Gastrocnemius medialis (tissue), 4 donors: ENCODE measurements around the gene GULP1. TPM values are rescaled to one million over a fixed set of nuclear protein-coding genes. Genes with fewer than 3 reads are reported as not detected.

Source experiments
- ATAC-seq, 2 donors: fragments of 150-250 bp; one replicate each; pipeline ENCODE4 v1.9.1; 2016
- DNase-seq, 2 donors: peaks; one replicate each; pipeline ENCODE4 v3.0.0-alpha.2; 2019
- H3K27ac ChIP-seq, 4 donors: fragments of 200-600 bp; sonication (generic); 1 replicate in 1 of 4; 2 replicates in 3 of 4; pipeline ENCODE4 v1.5.1; 2016 to 2018; ENCODE audit warnings: mild to moderate bottlenecking in 2 of 4, moderate library complexity in 1 of 4
- H3K27me3 ChIP-seq, 3 donors: fragments of 200-600 bp; sonication (generic) in 2 of 3; 1 replicate in 1 of 3; 2 replicates in 2 of 3; pipeline versions ENCODE4 v1.5.1 to v1.6.0; 2016 to 2019; ENCODE audit warnings: mild to moderate bottlenecking in 1 of 3, moderate library complexity in 1 of 3
- H3K36me3 ChIP-seq, 2 donors: fragments of 200-600 bp; sonication (generic) in 1 of 2; one replicate each; pipeline ENCODE4 v1.5.1; 2017 to 2018
- H3K4me1 ChIP-seq, 2 donors: fragments of 200-600 bp; sonication (generic) in 1 of 2; one replicate each; pipeline ENCODE4 v1.5.1; 2016 to 2017; ENCODE audit warnings: mild to moderate bottlenecking in 2 of 2
- H3K4me3 ChIP-seq, 4 donors: fragments of 200-600 bp; sonication (generic) in 3 of 4; 1 replicate in 1 of 4; 2 replicates in 3 of 4; pipeline ENCODE4 v1.5.1; 2016 to 2019; ENCODE audit warnings: mild to moderate bottlenecking in 2 of 4
- H3K9me3 ChIP-seq, 3 donors: fragments of 200-600 bp; sonication (generic) in 2 of 3; 1 replicate in 1 of 3; 2 replicates in 2 of 3; pipeline ENCODE4 v1.5.1; 2016 to 2019
- POLR2A ChIP-seq, 2 donors: fragments of 450-650 bp; IDR thresholded peaks; one replicate each; pipeline ENCODE4 v1.6.1; 2017; ENCODE audit warnings: antibody characterized with exemption in 2 of 2, mild to moderate bottlenecking in 2 of 2, moderate library complexity in 2 of 2
- in situ Hi-C, 4 donors: fragments of 200-750 bp; cut with MboI; loops; one replicate each; pipeline versions ENCODE4 v1.15.0 to v1.8.0; 2017; ENCODE audit warnings: low sequenced_read_pairs in 4 of 4
- intact Hi-C: fragments of 100-400 bp; cut with DNase I; formaldehyde crosslinking; loops from one replicate; pipeline ENCODE4 v1.15.1; 2023; ENCODE audit warnings: low total_unique reads
- total RNA-seq, 4 donors: library from RNA; depleted of rRNA; stranded (reverse); fragments of >200 nt; gene quantifications; one replicate each; pipeline versions ENCODE4 v1.1.0 to v1.2.3, GENCODE V29; 2016
- TF ChIP-seq, protein P1 (sequence below), 5 experiments: fragments of 450-650 bp in 3 of 5; fragments of 200-600 bp in 2 of 5; sonication (generic) in 2 of 5; IDR thresholded peaks in 4 of 5; conservative IDR thresholded peaks in 1 of 5; 1 replicate in 4 of 5; 2 replicates in 1 of 5; pipeline ENCODE4 v1.5.1; 2016 to 2019; ENCODE audit warnings: antibody characterized with exemption in 5 of 5, mild to moderate bottlenecking in 3 of 5, moderate library complexity in 3 of 5

GULP1 gene
- total RNA-seq, 4 donors from 2014 or later: 7.3 to 16.4 (median 12.1) TPM

DNA sequence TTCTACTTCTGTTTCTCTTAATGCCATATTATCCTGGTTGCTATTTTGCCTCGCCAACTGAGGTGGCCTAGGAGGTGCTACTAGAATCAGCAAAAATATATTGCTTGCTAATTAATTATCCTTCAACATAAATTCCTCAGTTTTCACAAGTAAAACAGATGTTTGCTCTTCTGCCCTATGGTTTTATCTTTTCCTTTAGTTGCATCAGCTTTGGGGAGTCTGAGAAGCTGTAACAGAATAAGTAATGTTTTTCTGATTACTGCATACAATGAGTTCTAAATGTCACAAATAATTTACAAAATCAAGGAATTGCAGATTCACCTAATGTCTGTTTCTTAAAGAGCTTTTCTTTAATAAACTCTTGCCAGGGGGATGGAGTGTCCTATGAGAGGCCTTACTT is 36.7 kb downstream of the GULP1 start:
- TF ChIP-seq, protein P1, sequence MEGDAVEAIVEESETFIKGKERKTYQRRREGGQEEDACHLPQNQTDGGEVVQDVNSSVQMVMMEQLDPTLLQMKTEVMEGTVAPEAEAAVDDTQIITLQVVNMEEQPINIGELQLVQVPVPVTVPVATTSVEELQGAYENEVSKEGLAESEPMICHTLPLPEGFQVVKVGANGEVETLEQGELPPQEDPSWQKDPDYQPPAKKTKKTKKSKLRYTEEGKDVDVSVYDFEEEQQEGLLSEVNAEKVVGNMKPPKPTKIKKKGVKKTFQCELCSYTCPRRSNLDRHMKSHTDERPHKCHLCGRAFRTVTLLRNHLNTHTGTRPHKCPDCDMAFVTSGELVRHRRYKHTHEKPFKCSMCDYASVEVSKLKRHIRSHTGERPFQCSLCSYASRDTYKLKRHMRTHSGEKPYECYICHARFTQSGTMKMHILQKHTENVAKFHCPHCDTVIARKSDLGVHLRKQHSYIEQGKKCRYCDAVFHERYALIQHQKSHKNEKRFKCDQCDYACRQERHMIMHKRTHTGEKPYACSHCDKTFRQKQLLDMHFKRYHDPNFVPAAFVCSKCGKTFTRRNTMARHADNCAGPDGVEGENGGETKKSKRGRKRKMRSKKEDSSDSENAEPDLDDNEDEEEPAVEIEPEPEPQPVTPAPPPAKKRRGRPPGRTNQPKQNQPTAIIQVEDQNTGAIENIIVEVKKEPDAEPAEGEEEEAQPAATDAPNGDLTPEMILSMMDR (IDR thresholded peaks at IDR 0.05 in 4 of 5, conservative IDR thresholded peaks at IDR 0.05 in 1 of 5): no peak
- no peak for TF ChIP-seq POLR2A (IDR thresholded peaks at IDR 0.05)
- DNase-seq: no peak
- intact Hi-C loops (loop anchor here (5.0 kb wide), 1 partner anchor 36 kb away; the partner anchor contains the start of gene GULP1), in situ Hi-C loops (no loop called here)
- no peaks in the 10 kb centered on the region for H3K27me3 ChIP-seq
- ATAC-seq: no peak
- no peak overlapping the region for H3K27ac ChIP-seq
- no peaks in the 10 kb centered on the region for H3K36me3 ChIP-seq
- no peak overlapping the region for H3K4me3 ChIP-seq
- H3K4me1 ChIP-seq: peaks cover 20 to 21% of the 10 kb centered on the region in 2 donors
- H3K9me3 ChIP-seq: no peaks in the 10 kb centered on the region

DNA sequence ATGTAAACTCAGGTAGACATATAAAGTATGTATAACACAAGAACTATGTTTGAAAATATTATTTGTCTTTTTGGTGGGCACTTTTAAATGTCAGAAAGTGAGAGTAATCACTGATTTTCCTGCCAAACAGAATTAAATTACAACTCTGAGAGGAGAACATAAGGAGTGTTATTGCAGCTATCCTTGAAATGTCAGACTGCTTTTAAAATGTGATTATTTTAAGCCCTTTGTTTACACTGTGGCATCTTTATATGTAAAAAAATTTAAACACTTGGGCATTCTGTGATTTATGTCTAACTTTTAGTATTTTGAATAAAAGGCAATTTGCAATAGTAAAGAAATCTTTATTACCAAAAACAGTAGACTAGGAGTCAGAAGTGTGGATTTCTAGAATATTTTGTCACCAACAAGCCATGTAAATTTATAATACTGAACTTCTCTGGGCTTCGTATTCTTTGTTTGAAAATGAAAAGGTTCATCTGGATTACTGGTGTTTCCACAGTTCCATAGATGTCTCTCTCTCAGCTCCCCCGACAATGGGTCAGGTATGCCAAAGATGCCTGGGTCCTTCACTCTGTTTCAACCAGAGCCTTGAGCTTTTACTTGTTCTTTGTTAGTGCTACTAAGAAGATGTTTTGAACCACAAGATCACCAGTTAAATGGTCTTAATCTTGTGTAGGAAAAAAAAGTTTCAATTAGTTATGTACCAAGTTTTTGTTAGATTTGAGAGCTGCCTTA is 38.8 kb downstream of the GULP1 start:
- Histone ChIP-seq H3K27me3 (no peaks in the 10 kb centered on the region), H3K4me1 (peaks cover 34% of the 10 kb centered on the region in 2 donors), H3K9me3 (no peaks in the 10 kb centered on the region), H3K4me3 (no peak overlapping the region), H3K27ac (no peak overlapping the region), H3K36me3 (no peaks in the 10 kb centered on the region)
- TF ChIP-seq POLR2A (IDR thresholded peaks at IDR 0.05): no peak
- TF ChIP-seq, protein P1 (IDR thresholded peaks at IDR 0.05 in 4 of 5, conservative IDR thresholded peaks at IDR 0.05 in 1 of 5): no peak
- DNase-seq (no peak), ATAC-seq (no peak)
- in situ Hi-C loops (no loop called here), intact Hi-C loops (no loop called here)

DNA sequence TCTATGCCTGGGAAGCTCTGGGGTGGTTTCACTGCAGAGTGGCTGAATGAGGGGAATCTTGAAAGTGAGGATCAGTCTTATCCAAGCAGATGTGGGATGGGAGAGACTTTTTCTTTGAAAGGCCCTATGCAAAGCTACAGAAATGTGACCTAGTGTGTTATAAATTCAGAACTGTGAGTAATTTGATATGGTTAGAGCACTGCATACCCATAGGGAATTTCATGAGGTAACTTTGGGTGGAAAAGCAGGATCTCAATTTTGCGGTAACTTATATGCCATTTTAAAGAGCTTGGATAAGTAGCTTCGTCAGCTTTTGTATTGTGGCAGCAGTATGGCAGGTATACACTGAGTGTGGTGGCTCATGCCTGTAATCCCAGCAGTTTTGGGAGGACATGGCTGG is 40.9 kb downstream of the GULP1 start:
- H3K4me3 ChIP-seq: no peak overlapping the region
- H3K27me3 ChIP-seq: no peaks in the 10 kb centered on the region
- TF ChIP-seq POLR2A (IDR thresholded peaks at IDR 0.05): no peak
- TF ChIP-seq, protein P1 (IDR thresholded peaks at IDR 0.05 in 4 of 5, conservative IDR thresholded peaks at IDR 0.05 in 1 of 5): no peak
- ATAC-seq (no peak), DNase-seq (no peak)
- in situ Hi-C loops: no loop called here
- peaks cover 27 to 30% of the 10 kb centered on the region in 2 donors for H3K4me1 ChIP-seq
- intact Hi-C loops: no loop called here
- H3K9me3 ChIP-seq: no peaks in the 10 kb centered on the region
- peak overlapping the region; percentile 47 to 74 (median 70) for H3K27ac ChIP-seq
- H3K36me3 ChIP-seq: no peaks in the 10 kb centered on the region

DNA sequence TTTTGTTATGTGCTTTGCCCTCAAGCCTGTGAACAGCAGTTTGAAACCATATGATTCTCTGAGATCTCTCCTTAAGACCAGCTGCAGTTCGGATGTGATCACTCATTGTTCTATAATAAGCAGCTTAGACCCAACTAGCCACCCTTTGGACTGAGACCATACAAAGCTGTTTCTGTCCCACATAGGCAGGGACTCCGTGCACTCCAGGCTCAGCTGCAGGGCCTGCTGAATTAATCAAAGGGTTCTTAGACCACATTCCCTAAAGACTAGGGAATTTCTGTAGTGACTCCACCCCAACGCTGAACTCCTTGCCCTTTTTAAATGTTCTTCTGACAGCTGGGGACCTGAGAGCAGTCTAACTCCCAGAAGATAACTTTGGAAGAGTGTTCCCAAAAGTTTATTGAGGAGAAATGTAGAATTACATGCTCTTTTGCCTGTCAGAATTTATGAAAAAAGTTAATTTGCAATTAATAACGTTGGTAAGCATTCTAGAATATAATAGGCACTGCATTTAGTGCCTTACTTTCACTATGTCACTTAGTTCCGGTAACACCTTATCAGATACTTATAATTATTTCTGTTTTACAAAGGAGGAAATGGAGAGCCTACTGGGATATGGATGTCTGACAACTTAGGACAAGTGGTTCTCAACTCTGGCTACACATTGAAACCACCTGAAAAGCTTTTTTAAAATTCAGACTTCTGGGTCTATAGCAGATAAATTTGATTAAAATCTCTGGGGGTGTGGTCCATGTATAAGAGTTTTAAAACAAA is 42.3 kb downstream of the GULP1 start:
- DNase-seq (peak; percentile 6 to 17), ATAC-seq (peak; percentile 92 to 96)
- H3K27ac ChIP-seq: peak overlapping the region; percentile 47 to 74 (median 70)
- intact Hi-C loops: no loop called here
- TF ChIP-seq, protein P1 (IDR thresholded peaks at IDR 0.05 in 4 of 5, conservative IDR thresholded peaks at IDR 0.05 in 1 of 5): no peak
- TF ChIP-seq POLR2A (IDR thresholded peaks at IDR 0.05): no peak
- H3K4me3 ChIP-seq: peak overlapping the region in 2 of 4 donors; percentile 1 to 30
- H3K36me3 ChIP-seq: no peaks in the 10 kb centered on the region
- in situ Hi-C loops: no loop called here
- H3K9me3 ChIP-seq: no peaks in the 10 kb centered on the region
- H3K27me3 ChIP-seq: no peaks in the 10 kb centered on the region
- peaks cover 27 to 30% of the 10 kb centered on the region in 2 donors for H3K4me1 ChIP-seq
